Panc1 (cell line): ENCODE measurements around the gene SHISAL2B.
"Not testable (repeated sequence)": the region's sequence is repeated elsewhere in the genome, so short reads cannot be mapped to it uniquely, and the experiment has no call there.

Source experiments
- POLR2AphosphoS5 ChIP-seq: IDR thresholded peaks from 2 replicates; pipeline ENCODE4 v1.6.1; 2012; ENCODE audit warnings: mild to moderate bottlenecking, low read depth, low read length, moderate library complexity
- SIN3A ChIP-seq: IDR thresholded peaks from 2 replicates; pipeline ENCODE4 v1.6.1; 2012; ENCODE audit warnings: low read depth, mild to moderate bottlenecking, low read length, moderate library complexity, borderline replicate concordance; ENCODE audit not compliant: insufficient read depth
- TCF7L2 ChIP-seq: IDR thresholded peaks from 2 replicates; pipeline ENCODE4 v1.6.1; 2011; ENCODE audit warnings: mild to moderate bottlenecking, low read depth, low read length, inconsistent platforms
- TF ChIP-seq, protein P1 (sequence below): fragments of 450-650 bp; IDR thresholded peaks from 2 replicates; pipeline ENCODE4 v1.5.1; 2017; ENCODE audit warnings: mild to moderate bottlenecking
- TF ChIP-seq, protein P2 (sequence below), 2 experiments: IDR thresholded peaks; 2 replicates each; pipeline ENCODE4 v1.6.1; 2011 to 2012; ENCODE audit warnings: low read depth in 2 of 2, control low read depth in 1 of 2, low read length in 1 of 2, mild to moderate bottlenecking in 1 of 2, moderate library complexity in 1 of 2; ENCODE audit not compliant: insufficient read depth in 1 of 2

DNA sequence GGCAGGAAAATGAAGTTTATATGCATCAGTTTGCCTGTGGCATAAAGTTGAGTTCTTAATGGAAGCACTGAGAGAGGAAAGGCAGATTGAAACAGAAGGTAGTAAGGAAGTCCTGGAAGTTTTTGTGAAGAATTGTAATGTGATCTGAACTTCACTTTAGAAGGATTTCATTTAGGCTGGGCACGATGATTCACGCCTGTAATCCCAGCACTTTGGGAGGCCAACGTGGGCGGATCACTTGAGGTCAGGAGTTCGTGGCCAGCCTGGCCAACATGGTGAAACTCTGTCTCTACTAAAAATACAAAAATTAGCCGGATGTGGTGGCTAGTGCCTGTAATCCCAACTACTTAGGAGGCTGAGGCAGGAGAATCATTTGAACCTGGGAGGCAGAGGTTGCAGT is 27.1 kb upstream of the SHISAL2B start:
- TF ChIP-seq, protein P1, sequence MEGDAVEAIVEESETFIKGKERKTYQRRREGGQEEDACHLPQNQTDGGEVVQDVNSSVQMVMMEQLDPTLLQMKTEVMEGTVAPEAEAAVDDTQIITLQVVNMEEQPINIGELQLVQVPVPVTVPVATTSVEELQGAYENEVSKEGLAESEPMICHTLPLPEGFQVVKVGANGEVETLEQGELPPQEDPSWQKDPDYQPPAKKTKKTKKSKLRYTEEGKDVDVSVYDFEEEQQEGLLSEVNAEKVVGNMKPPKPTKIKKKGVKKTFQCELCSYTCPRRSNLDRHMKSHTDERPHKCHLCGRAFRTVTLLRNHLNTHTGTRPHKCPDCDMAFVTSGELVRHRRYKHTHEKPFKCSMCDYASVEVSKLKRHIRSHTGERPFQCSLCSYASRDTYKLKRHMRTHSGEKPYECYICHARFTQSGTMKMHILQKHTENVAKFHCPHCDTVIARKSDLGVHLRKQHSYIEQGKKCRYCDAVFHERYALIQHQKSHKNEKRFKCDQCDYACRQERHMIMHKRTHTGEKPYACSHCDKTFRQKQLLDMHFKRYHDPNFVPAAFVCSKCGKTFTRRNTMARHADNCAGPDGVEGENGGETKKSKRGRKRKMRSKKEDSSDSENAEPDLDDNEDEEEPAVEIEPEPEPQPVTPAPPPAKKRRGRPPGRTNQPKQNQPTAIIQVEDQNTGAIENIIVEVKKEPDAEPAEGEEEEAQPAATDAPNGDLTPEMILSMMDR: not testable (repeated sequence)
- TF ChIP-seq SIN3A, POLR2AphosphoS5, TCF7L2: not testable (repeated sequence)
- TF ChIP-seq, protein P2, sequence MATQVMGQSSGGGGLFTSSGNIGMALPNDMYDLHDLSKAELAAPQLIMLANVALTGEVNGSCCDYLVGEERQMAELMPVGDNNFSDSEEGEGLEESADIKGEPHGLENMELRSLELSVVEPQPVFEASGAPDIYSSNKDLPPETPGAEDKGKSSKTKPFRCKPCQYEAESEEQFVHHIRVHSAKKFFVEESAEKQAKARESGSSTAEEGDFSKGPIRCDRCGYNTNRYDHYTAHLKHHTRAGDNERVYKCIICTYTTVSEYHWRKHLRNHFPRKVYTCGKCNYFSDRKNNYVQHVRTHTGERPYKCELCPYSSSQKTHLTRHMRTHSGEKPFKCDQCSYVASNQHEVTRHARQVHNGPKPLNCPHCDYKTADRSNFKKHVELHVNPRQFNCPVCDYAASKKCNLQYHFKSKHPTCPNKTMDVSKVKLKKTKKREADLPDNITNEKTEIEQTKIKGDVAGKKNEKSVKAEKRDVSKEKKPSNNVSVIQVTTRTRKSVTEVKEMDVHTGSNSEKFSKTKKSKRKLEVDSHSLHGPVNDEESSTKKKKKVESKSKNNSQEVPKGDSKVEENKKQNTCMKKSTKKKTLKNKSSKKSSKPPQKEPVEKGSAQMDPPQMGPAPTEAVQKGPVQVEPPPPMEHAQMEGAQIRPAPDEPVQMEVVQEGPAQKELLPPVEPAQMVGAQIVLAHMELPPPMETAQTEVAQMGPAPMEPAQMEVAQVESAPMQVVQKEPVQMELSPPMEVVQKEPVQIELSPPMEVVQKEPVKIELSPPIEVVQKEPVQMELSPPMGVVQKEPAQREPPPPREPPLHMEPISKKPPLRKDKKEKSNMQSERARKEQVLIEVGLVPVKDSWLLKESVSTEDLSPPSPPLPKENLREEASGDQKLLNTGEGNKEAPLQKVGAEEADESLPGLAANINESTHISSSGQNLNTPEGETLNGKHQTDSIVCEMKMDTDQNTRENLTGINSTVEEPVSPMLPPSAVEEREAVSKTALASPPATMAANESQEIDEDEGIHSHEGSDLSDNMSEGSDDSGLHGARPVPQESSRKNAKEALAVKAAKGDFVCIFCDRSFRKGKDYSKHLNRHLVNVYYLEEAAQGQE (IDR thresholded peaks at IDR 0.05; ENCODE audit: insufficient read depth in 1 of 2, low read depth in 2 of 2, low read length in 1 of 2): not testable (repeated sequence)
